ENCODE results near the gene SUGCT.

The SUGCT gene

GRCh38 chr7:40720416-40720815 is 585.6 kb downstream of the SUGCT start:
- H3K4me3 ChIP-seq (ENCODE audit: low read depth, low read length) = no peak overlapping the region
- TF ChIP-seq, protein P1, sequence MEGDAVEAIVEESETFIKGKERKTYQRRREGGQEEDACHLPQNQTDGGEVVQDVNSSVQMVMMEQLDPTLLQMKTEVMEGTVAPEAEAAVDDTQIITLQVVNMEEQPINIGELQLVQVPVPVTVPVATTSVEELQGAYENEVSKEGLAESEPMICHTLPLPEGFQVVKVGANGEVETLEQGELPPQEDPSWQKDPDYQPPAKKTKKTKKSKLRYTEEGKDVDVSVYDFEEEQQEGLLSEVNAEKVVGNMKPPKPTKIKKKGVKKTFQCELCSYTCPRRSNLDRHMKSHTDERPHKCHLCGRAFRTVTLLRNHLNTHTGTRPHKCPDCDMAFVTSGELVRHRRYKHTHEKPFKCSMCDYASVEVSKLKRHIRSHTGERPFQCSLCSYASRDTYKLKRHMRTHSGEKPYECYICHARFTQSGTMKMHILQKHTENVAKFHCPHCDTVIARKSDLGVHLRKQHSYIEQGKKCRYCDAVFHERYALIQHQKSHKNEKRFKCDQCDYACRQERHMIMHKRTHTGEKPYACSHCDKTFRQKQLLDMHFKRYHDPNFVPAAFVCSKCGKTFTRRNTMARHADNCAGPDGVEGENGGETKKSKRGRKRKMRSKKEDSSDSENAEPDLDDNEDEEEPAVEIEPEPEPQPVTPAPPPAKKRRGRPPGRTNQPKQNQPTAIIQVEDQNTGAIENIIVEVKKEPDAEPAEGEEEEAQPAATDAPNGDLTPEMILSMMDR (conservative IDR thresholded peaks at IDR 0.05; ENCODE audit: low read depth, low read length) = no peak
- peak; percentile 19 for DNase-seq (ENCODE audit: low read depth)

- peak; percentile 28 for DNase-seq (ENCODE audit: low read depth)
- TF ChIP-seq, protein P1 (conservative IDR thresholded peaks at IDR 0.05; ENCODE audit: low read depth, low read length) = no peak
- H3K4me3 ChIP-seq (ENCODE audit: low read depth, low read length) = no peak overlapping the region
These were observed 586.6 kb downstream of the SUGCT start for GRCh38 chr7:40721342-40721949.

GRCh38 chr7:40722242-40722641 is 587.4 kb downstream of the SUGCT start:
- DNase-seq (ENCODE audit: low read depth) = no peak
- no peak overlapping the region for H3K4me3 ChIP-seq (ENCODE audit: low read depth, low read length)
- TF ChIP-seq, protein P1 (conservative IDR thresholded peaks at IDR 0.05; ENCODE audit: low read depth, low read length) = no peak

- no peak for DNase-seq (ENCODE audit: low read depth)
- H3K4me3 ChIP-seq (ENCODE audit: low read depth, low read length) = no peak overlapping the region
- TF ChIP-seq, protein P1 (conservative IDR thresholded peaks at IDR 0.05; ENCODE audit: low read depth, low read length) = no peak
These were observed 589.0 kb downstream of the SUGCT start for GRCh38 chr7:40723829-40724228.

DNA sequence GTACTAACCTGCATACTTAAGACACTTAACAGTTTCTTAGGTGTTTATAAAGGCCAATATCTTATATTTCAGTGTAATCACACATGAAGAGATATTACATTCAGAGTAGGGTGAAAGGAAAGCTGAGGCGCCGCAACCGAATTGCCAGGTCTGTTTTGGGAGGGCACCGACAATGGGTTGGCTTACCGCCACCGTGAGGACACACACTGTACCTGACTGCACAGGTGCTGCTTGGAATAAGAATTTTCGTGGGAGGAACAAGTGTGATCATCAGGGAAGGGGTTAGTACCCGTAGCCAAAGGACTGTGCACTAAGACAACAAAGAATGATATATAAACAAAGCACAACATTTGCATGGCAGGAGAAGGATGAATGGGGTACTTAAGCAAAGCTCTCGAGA is 591.8 kb downstream of the SUGCT start:
- TF ChIP-seq, protein P1 (conservative IDR thresholded peaks at IDR 0.05; ENCODE audit: low read depth, low read length) = no peak
- H3K4me3 ChIP-seq (ENCODE audit: low read depth, low read length) = no peak overlapping the region
- DNase-seq (ENCODE audit: low read depth) = no peak

GRCh38 chr7:40733114-40733513 is 598.3 kb downstream of the SUGCT start:
- TF ChIP-seq, protein P1 (conservative IDR thresholded peaks at IDR 0.05; ENCODE audit: low read depth, low read length) = no peak
- no peak overlapping the region for H3K4me3 ChIP-seq (ENCODE audit: low read depth, low read length)
- no peak for DNase-seq (ENCODE audit: low read depth)

DNA sequence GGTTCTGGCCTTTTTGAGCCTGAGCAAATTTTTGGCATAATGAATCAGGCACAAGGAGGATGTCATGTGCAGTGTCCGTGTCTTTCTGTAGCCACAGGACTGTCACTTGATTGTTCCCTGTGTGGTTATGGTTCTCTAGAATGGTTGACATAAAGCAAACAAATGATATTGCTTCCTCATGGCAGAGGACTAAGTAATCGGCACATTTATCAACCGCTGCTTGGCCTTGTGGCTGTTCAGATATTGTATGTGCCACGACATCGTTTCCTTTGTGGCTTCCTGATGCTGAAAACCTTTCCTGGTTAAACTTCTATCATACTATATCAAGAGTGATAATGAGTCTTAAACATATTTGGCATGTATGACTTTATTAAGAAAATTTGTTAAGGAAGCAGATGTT is 598.8 kb downstream of the SUGCT start:
- TF ChIP-seq, protein P1 (conservative IDR thresholded peaks at IDR 0.05; ENCODE audit: low read depth, low read length) = no peak
- no peak for DNase-seq (ENCODE audit: low read depth)
- no peak overlapping the region for H3K4me3 ChIP-seq (ENCODE audit: low read depth, low read length)

Measured in choroid plexus epithelial cell (primary cell).